ENCODE data around the gene GPR55. TPM values are rescaled to one million over a fixed set of nuclear protein-coding genes. Genes with fewer than 3 reads are reported as not detected.

GPR55 gene
- total and polyA plus RNA-seq, 10 of the 15 experiments (the other 5 are each of a cell fraction or from before 2014, with no cell fraction given): 2.1 to 30.1 (median 16.2) TPM

- no peak for TF ChIP-seq REST (IDR thresholded peaks at IDR 0.05; ENCODE audit: low read depth, low read length)
- TF ChIP-seq TCF12 (IDR thresholded peaks at IDR 0.05; ENCODE audit: low read depth, low read length): 0 out of 2 replicates have a peak, but pooled peaks have one; percentile 37
- TF ChIP-seq CEBPB (IDR thresholded peaks at IDR 0.05; ENCODE audit: borderline replicate concordance in 1 of 2, low read depth in 2 of 2, low read length in 2 of 2): no peak
- TF ChIP-seq FOS (IDR thresholded peaks at IDR 0.05; ENCODE audit: borderline replicate concordance, extremely low read depth, insufficient read length): no peak
Observed at GRCh38 chr2:230893338-230893737, 31.7 kb downstream of the GPR55 start (continued).

- H3K9me3 ChIP-seq (replicated peaks; ENCODE audit: control insufficient read depth, insufficient read depth, low read length): peaks cover 1% of the 10 kb centered on the region; the same call in 2 of the 3 replicates
- peaks cover 39% of the 10 kb centered on the region for H3K4me1 ChIP-seq (ENCODE audit: control insufficient read depth, insufficient read depth, low read length)
- ATAC-seq: no peak
- TF ChIP-seq MEF2A (IDR thresholded peaks at IDR 0.05; ENCODE audit: insufficient read depth, low read depth, low read length) (no peak), ESRRA (IDR thresholded peaks at IDR 0.05; ENCODE audit: low read length) (no peak), ZSCAN29 (IDR thresholded peaks at IDR 0.05) (no peak), ATF7 (IDR thresholded peaks at IDR 0.05; ENCODE audit: low read depth) (no peak), FOS (IDR thresholded peaks at IDR 0.05; ENCODE audit: borderline replicate concordance, extremely low read depth, insufficient read length) (no peak), LARP7 (IDR thresholded peaks at IDR 0.05) (no peak), SREBF2 (IDR thresholded peaks at IDR 0.05; ENCODE audit: low read length) (no peak), ZNF217 (IDR thresholded peaks at IDR 0.05) (no peak), KDM1A (IDR thresholded peaks at IDR 0.05; ENCODE audit: borderline replicate concordance) (no peak), DPF2 (IDR thresholded peaks at IDR 0.05) (no peak), RCOR1 (conservative IDR thresholded peaks at IDR 0.05; ENCODE audit: low read depth, low read length) (no peak), BCL11A (IDR thresholded peaks at IDR 0.05; ENCODE audit: low read depth, low read length) (no peak), SPI1 (IDR thresholded peaks at IDR 0.05; ENCODE audit: borderline replicate concordance, insufficient read depth, low read depth, low read length) (no peak)
- TF ChIP-seq, protein P1, sequence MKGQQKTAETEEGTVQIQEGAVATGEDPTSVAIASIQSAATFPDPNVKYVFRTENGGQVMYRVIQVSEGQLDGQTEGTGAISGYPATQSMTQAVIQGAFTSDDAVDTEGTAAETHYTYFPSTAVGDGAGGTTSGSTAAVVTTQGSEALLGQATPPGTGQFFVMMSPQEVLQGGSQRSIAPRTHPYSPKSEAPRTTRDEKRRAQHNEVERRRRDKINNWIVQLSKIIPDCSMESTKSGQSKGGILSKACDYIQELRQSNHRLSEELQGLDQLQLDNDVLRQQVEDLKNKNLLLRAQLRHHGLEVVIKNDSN (IDR thresholded peaks at IDR 0.05; ENCODE audit: borderline replicate concordance, extremely low read length, insufficient read depth, low read depth, low read length): no peak
- TF ChIP-seq, protein P2, sequence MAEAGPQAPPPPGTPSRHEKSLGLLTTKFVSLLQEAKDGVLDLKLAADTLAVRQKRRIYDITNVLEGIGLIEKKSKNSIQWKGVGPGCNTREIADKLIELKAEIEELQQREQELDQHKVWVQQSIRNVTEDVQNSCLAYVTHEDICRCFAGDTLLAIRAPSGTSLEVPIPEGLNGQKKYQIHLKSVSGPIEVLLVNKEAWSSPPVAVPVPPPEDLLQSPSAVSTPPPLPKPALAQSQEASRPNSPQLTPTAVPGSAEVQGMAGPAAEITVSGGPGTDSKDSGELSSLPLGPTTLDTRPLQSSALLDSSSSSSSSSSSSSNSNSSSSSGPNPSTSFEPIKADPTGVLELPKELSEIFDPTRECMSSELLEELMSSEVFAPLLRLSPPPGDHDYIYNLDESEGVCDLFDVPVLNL (IDR thresholded peaks at IDR 0.05; ENCODE audit: low read depth, low read length): no peak
- intact Hi-C loops (cut with micrococcal nuclease; ENCODE audit: unreplicated experiment) (no loop called here), in situ Hi-C loops (cut with MboI) (no loop called here)
- WGBS (ENCODE audit: insufficient coverage, insufficient replicate concordance, low lambda C conversion rate, missing lambda C conversion rate): 14% methylated on average over 6 of the region's 6 CpGs
- H3K4me2 ChIP-seq (ENCODE audit: control insufficient read depth, insufficient read depth): peak overlapping the region; percentile 53; the same call in 1 of the 2 replicates
- no peaks in the 10 kb centered on the region for H4K20me1 ChIP-seq (ENCODE audit: control insufficient read depth, insufficient read depth)
- no peaks in the 10 kb centered on the region for H3K79me2 ChIP-seq (ENCODE audit: control insufficient read depth, insufficient read depth, low read length)
- no TSS peak for BruUV-seq (replicated peaks)
- H3K9ac ChIP-seq (ENCODE audit: control insufficient read depth, insufficient read depth, low read length): no peak overlapping the region
- POLR2A ChIA-PET: no interaction called here
- no peak overlapping the region for H3K4me3 ChIP-seq
- H2AFZ ChIP-seq (ENCODE audit: control insufficient read depth, low read depth, low read length): no peak overlapping the region
- no peak for FAIRE-seq
- SMC1A ChIA-PET (ENCODE audit: uncharacterized antibody, unreplicated experiment): interaction anchor here (1.2 to 1.5 kb wide), 3 partner anchors 19 to 100 kb away, joined by 3 to 6 read pairs (median 3); no protein-coding TSS in a partner anchor
- H3K27ac ChIP-seq (ENCODE audit: control insufficient read depth, insufficient read depth): no peak overlapping the region
- RAD21 ChIA-PET (ENCODE audit: unreplicated experiment): interaction anchor here (1.4 kb wide), 1 partner anchor 93 kb away, joined by 3 read pairs; no protein-coding TSS in a partner anchor
- H3K36me3 ChIP-seq (ENCODE audit: control insufficient read depth in 2 of 2, insufficient read depth in 2 of 2, low read length in 1 of 2): no peaks in the 10 kb centered on the region
- DNase-seq (ENCODE audit: low read depth, low spot score): no peak
- CTCF ChIA-PET: interaction anchor here (1.0 to 1.6 kb wide), 3 partner anchors 23 to 43 kb away, joined by 3 to 5 read pairs (median 3); no protein-coding TSS in a partner anchor
- H3K27me3 ChIP-seq (replicated peaks in 1 of 2; ENCODE audit: control insufficient read depth in 2 of 2, insufficient read depth in 2 of 2, low read length in 1 of 2): no peaks in the 10 kb centered on the region
Observed at GRCh38 chr2:230891509-230891908, 33.5 kb downstream of the GPR55 start.
